ENCODE measurements around the gene PKN2. TPM values are rescaled to one million over a fixed set of nuclear protein-coding genes. Genes with fewer than 3 reads are reported as not detected.
A peak's percentile ranks its signal among the peaks of the same experiment; 100 is the strongest.

The PKN2 gene
- total and polyA plus RNA-seq, 7 donors, result 6.2 to 21.2 (median 16.7) TPM

- TF ChIP-seq, protein P1, sequence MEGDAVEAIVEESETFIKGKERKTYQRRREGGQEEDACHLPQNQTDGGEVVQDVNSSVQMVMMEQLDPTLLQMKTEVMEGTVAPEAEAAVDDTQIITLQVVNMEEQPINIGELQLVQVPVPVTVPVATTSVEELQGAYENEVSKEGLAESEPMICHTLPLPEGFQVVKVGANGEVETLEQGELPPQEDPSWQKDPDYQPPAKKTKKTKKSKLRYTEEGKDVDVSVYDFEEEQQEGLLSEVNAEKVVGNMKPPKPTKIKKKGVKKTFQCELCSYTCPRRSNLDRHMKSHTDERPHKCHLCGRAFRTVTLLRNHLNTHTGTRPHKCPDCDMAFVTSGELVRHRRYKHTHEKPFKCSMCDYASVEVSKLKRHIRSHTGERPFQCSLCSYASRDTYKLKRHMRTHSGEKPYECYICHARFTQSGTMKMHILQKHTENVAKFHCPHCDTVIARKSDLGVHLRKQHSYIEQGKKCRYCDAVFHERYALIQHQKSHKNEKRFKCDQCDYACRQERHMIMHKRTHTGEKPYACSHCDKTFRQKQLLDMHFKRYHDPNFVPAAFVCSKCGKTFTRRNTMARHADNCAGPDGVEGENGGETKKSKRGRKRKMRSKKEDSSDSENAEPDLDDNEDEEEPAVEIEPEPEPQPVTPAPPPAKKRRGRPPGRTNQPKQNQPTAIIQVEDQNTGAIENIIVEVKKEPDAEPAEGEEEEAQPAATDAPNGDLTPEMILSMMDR (IDR thresholded peaks at IDR 0.05), result no peak
- intact Hi-C loops (cut with DNase I), result loop anchor here (5.0 to 10.0 kb wide), 3 partner anchors 181 to 221 kb away; no protein-coding TSS in a partner anchor
- 38 to 77% (median 38%) methylated on average over 4 of the region's 4 CpGs for WGBS, 3 donors
- H3K4me3 ChIP-seq, result no peak overlapping the region
- H3K27ac ChIP-seq, result no peak overlapping the region
- DNase-seq (no peak), ATAC-seq (peak in 3 of 4 donors; percentile 46 to 63 (median 62))
- H3K27me3 ChIP-seq (ENCODE audit: insufficient read depth in 3 of 3, low read length in 2 of 3), result no peaks in the 10 kb centered on the region
- H3K4me1 ChIP-seq, result peaks cover 12% of the 10 kb centered on the region
- peaks cover 0 to 17% of the 10 kb centered on the region in 2 donors for H3K36me3 ChIP-seq (ENCODE audit: insufficient read depth in 1 of 2, low read depth in 1 of 2)
- no peaks in the 10 kb centered on the region for H3K9me3 ChIP-seq
Observed at GRCh38 chr1:88875595-88875994, 191.5 kb downstream of the PKN2 start.

- no peaks in the 10 kb centered on the region for H3K27me3 ChIP-seq (ENCODE audit: insufficient read depth in 3 of 3, low read length in 2 of 3)
- no peak overlapping the region for H3K27ac ChIP-seq
- H3K9me3 ChIP-seq, result no peaks in the 10 kb centered on the region
- TF ChIP-seq, protein P1 (IDR thresholded peaks at IDR 0.05), result no peak
- H3K36me3 ChIP-seq (ENCODE audit: insufficient read depth in 1 of 2, low read depth in 1 of 2), result peaks cover 0 to 26% of the 10 kb centered on the region in 2 donors
- H3K4me3 ChIP-seq, result no peak overlapping the region
- peaks cover 12% of the 10 kb centered on the region for H3K4me1 ChIP-seq
- no peak for ATAC-seq
- no peak for DNase-seq
- 66 to 74% (median 69%) methylated on average over 5 of the region's 5 CpGs for WGBS, 3 donors
- intact Hi-C loops (cut with DNase I), result loop anchor here (5.0 to 10.0 kb wide), 3 partner anchors 182 to 222 kb away; no protein-coding TSS in a partner anchor
Observed at GRCh38 chr1:88876573-88877365, 192.7 kb downstream of the PKN2 start.

- no peaks in the 10 kb centered on the region for H3K9me3 ChIP-seq
- 35 to 36% (median 36%) methylated on average over 6 of the region's 6 CpGs for WGBS, 3 donors
- no peaks in the 10 kb centered on the region for H3K27me3 ChIP-seq (ENCODE audit: insufficient read depth in 3 of 3, low read length in 2 of 3)
- ATAC-seq, result peak in 1 of 4 donors; percentile 39
- peaks cover 0 to 31% of the 10 kb centered on the region in 2 donors for H3K36me3 ChIP-seq (ENCODE audit: insufficient read depth in 1 of 2, low read depth in 1 of 2)
- intact Hi-C loops (cut with DNase I), result loop anchor here (5.0 to 10.0 kb wide), 3 partner anchors 183 to 223 kb away; no protein-coding TSS in a partner anchor
- no peak overlapping the region for H3K27ac ChIP-seq
- no peak overlapping the region for H3K4me3 ChIP-seq
- TF ChIP-seq, protein P1 (IDR thresholded peaks at IDR 0.05), result peak; percentile 57
- H3K4me1 ChIP-seq, result peaks cover 12% of the 10 kb centered on the region
- no peak for DNase-seq
Observed at GRCh38 chr1:88877382-88877825, 193.3 kb downstream of the PKN2 start.

GRCh38 chr1:88877911-88878310 lies 193.8 kb downstream of the PKN2 start:
- peaks cover 12% of the 10 kb centered on the region for H3K4me1 ChIP-seq
- TF ChIP-seq, protein P1 (IDR thresholded peaks at IDR 0.05), result no peak
- 81 to 86% (median 82%) methylated on average over 9 of the region's 9 CpGs for WGBS, 3 donors
- no peaks in the 10 kb centered on the region for H3K27me3 ChIP-seq (ENCODE audit: insufficient read depth in 3 of 3, low read length in 2 of 3)
- intact Hi-C loops (cut with DNase I), result loop anchor here (5.0 to 10.0 kb wide), 3 partner anchors 183 to 223 kb away; no protein-coding TSS in a partner anchor
- H3K4me3 ChIP-seq, result no peak overlapping the region
- DNase-seq (no peak), ATAC-seq (no peak)
- H3K27ac ChIP-seq, result no peak overlapping the region
- H3K36me3 ChIP-seq (ENCODE audit: insufficient read depth in 1 of 2, low read depth in 1 of 2), result peaks cover 0 to 36% of the 10 kb centered on the region in 2 donors
- no peaks in the 10 kb centered on the region for H3K9me3 ChIP-seq

Measured in psoas muscle (tissue), 8 donors.